ENCODE results near the gene TULP4.

DNA sequence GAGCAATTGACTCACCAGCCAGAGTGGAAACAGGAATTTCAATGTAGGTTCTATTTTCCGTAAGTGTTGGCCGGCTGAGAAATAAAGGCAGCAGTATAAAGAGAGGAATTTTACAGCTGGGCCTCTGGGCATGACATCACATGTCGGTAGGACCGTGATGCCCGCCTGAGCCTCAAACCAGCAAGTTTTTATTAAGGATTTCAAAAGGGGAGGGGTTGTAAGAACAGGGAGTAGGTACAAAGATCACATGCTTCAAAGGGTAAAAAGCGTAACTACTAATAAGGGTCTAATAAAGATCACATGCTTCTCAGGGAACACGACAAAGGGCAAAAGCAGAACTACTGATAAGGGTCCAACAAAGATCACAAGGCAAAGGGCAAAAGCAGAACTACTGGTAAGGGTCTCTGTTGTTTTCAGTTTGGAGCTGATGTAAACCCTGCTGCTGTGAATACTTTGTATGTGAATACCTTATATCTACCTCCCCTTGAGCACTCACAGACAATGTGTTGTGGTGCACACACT, 9.0 kb upstream of the TULP4 start:
- TF ChIP-seq, protein P1, sequence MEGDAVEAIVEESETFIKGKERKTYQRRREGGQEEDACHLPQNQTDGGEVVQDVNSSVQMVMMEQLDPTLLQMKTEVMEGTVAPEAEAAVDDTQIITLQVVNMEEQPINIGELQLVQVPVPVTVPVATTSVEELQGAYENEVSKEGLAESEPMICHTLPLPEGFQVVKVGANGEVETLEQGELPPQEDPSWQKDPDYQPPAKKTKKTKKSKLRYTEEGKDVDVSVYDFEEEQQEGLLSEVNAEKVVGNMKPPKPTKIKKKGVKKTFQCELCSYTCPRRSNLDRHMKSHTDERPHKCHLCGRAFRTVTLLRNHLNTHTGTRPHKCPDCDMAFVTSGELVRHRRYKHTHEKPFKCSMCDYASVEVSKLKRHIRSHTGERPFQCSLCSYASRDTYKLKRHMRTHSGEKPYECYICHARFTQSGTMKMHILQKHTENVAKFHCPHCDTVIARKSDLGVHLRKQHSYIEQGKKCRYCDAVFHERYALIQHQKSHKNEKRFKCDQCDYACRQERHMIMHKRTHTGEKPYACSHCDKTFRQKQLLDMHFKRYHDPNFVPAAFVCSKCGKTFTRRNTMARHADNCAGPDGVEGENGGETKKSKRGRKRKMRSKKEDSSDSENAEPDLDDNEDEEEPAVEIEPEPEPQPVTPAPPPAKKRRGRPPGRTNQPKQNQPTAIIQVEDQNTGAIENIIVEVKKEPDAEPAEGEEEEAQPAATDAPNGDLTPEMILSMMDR (IDR thresholded peaks at IDR 0.05): no peak
- no peak for TF ChIP-seq POLR2A (IDR thresholded peaks at IDR 0.05; ENCODE audit: low read depth)
- no peak for TF ChIP-seq POLR2AphosphoS5 (IDR thresholded peaks at IDR 0.05)
